Hypothalamus (tissue), 51 donors: ENCODE measurements around the gene EXOSC1.
"Not testable (repeated sequence)": the region's sequence is repeated elsewhere in the genome, so short reads cannot be mapped to it uniquely, and the experiment has no call there.

Source experiments
- DNase-seq, 51 donors: peaks; one replicate each; lab custom pipeline; 2025; lab: John Stamatoyannopoulos, UW

EXOSC1 gene

GRCh38 chr10:97416565-97416964 lies 29.2 kb downstream of the EXOSC1 start:
- no peak for DNase-seq

DNA sequence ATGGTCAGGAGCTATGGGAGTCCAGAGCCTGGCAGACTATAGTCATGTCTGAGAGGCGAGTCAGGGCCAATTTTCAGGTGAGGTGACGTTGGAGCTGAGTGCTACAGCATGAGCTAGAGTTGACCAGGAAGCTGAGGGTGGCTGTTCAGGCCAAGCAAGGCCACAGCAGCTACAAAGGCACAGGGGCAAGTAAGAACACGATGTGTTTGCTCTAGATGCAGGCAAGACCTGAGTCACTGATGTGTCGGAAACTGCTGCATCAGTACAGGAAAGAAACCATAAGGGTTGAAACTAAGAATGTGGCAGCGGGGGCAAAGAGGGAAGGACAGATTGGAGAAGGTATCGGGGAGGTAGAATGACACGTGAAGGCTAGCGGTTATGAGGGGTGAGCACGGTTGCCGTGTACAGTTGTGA lies 32.9 kb downstream of the EXOSC1 start:
- DNase-seq = no peak

GRCh38 chr10:97411406-97411805 lies 34.4 kb downstream of the EXOSC1 start:
- no peak for DNase-seq

DNA sequence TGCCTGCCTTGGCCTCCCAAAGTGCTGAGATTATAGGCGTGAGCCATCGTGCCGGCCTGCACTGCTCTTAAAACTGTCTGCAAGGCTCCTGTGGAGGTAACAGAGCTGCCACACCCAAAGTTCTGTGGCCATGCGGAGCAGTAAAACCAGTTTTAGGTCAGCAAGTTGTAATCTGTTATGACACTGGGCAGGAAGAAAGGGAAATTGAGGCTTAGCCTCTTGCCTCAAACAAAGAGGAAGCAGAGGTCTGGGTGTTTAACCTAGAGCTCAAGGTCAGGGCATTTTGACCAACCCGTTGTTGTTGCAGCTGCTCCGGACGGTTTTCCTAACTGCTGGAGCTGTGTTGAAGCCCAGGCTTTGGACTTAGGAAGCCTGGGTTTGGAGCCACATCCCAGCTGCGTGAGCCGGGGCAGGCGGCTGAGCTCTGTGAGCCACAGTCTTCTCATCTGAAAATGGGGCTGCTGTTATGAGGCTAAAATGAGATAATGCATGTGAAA lies 37.3 kb downstream of the EXOSC1 start:
- no peak for DNase-seq

- DNase-seq = no peak
Observed at GRCh38 chr10:97407952-97408248, 37.9 kb downstream of the EXOSC1 start.

GRCh38 chr10:97407211-97407951 lies 38.4 kb downstream of the EXOSC1 start:
- peak in 26 of 51 donors; percentile 4 to 78 (median 34) for DNase-seq

DNA sequence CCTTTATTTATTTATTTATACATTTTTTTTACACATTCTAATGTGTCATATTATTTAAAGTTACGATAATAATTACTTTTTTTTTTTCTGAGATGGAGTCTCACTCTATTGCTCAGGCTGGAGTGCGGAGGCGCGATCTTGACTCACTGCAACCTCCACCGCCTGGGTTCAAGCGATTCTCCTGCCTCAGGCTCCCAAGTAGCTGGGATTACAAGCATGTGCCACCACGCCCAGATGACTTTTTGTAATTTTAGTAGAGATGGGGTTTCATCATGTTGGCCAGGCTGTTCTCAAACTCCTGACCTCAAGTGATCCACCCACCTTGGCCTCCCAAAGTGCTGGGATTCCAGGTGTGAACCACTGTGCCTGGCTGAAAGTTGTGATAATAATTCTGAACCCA lies 39.3 kb downstream of the EXOSC1 start:
- DNase-seq = not testable (repeated sequence)

GRCh38 chr10:97406064-97406463 lies 39.7 kb downstream of the EXOSC1 start:
- DNase-seq = peak in 2 of 51 donors; percentile 7 to 21

DNA sequence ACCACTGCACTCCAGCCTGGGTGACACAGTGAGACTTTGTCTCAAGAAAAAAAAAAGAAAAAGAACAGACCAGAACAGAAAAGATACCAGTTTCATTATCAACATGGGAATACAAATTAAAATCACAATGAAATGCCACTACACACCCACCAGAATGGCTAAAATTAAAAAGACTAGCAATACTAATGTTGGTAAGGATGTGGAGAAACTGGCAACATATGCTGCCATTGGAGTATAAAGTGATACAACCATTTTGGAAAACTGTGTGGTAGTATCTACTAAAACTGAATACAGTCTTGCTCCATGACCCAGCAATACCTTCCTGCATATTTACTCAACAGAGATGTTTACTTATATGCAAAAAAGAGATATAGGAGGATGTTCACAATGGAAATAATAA lies 41.8 kb downstream of the EXOSC1 start:
- DNase-seq = no peak

- DNase-seq = no peak
Observed at GRCh38 chr10:97401455-97401919, 44.3 kb downstream of the EXOSC1 start.

DNA sequence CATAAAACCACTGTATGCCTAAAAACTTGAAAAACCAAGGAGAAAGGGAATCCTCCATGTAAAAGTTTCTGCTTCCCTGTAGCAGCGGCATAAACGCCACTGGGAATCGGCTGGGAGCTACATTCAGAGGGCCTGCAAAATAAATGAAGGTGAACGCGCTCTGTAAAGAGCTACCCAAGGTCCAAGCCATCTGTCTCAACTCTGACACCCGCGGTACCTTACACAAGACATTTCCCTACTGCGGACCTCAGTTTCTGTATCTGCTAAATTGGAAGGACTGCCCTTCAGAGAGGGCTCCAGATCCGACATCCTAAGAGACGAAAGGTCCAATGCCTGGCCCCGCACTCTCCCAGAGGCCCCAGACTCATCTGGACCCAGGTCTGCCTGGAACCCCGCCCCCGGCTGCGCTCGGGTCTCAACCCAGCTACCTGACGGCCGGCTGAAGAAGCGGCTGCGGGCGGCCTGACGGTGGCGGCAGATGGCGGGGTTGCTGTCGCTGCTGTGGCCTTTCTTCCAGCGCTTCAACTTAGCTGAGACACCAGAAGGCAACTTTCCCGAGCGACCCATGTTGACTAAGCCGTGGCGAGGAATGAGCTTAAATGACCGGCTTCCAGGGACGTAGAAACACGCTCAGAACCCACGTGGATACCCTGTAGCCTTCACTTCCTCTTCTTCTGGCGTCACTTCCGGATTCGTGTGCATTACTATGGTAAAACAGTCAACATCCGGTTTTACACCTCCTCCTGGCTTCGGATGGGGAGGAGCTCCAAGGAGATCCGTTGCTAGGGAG lies 44.9 kb downstream of the EXOSC1 start, which contains the start of gene RRP12:
TSS of gene RRP12 (minus strand) at position 676 of the 790 bp plus-strand sequence. CDS start at position 567, 109 bp downstream.
- DNase-seq = peak in 50 of 51 donors; percentile 17 to 94 (median 74)

DNA sequence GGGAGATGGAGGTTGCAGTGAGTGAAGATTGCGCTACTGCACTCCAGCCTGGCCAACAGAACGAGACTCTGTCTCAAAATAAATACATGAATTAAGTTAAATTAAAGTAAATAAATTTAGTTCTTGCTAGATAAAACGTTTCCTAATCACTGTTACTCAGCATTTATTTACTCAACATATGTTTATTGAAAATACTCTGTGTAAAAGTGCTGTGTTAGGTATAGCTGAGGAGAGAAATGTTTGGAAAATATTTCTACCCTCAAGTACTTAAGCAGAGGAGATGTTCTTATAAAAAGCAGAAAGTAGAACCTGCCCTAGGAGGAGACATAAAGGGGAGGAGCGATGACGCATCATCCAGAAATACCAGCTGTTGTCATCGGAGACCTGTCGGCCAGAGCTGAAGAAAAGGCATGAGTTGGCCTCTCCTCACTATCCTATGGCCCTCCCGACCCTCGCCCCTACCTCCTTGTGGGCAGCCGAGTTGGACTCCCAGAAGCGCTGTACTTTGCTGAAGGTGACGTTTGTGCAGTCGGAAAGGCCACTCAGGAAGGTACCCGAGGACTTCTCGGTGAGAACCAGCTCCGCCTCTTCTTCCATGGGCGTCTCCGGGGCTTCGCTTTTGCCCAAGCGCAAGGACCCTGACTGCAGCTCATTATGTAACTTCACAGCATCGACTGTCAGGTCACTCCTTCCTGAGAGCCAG lies 45.8 kb downstream of the EXOSC1 start:
- DNase-seq = peak in 2 of 51 donors; percentile 12 to 14

GRCh38 chr10:97396056-97396455 lies 49.8 kb downstream of the EXOSC1 start:
- DNase-seq = peak in 2 of 51 donors; percentile 1 to 17

- no peak for DNase-seq
Observed at GRCh38 chr10:97393034-97393573, 52.7 kb downstream of the EXOSC1 start.

- DNase-seq = no peak
Observed at GRCh38 chr10:97390091-97390490, 55.7 kb downstream of the EXOSC1 start.

GRCh38 chr10:97388152-97388551 lies 57.7 kb downstream of the EXOSC1 start:
- no peak for DNase-seq
